ENCODE data around the gene SIRT3. TPM values are rescaled to one million over a fixed set of nuclear protein-coding genes. Genes with fewer than 3 reads are reported as not detected.

SIRT3 gene
- polyA plus RNA-seq, 1 donor (not counting 4 experiments of a cell fraction or from before 2014, with no cell fraction given): 12.6 TPM

DNA sequence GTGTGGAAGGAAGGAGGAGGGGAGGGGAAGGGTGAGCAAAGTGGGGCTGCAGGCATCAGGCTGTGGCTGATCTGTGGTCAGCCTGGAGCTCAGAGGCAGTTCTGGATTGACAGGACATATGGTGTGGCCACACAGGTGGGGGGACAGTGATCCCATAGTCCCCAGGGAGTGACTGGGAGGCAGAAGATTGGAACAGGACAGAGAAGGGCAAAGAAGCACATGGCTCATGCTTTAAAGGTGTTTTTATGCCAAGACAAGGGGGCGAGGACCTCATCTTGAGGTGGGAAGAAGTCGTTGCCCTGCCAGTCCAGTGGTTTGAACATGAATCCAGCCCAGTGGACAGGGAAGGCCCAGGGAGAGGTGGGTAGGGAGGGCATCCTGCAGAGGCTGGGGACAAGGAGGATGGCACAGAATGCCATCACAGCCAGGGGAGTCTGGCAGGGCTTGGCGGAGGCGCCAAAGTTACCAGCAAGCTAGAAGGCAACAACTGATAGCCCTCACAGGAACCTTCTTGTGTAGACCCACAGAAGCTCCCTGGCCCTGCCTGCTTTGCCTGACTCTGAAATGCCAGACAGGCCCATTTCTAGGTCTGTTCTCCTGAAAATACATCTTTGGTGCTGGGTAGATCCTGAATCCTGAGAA lies 32.1 kb downstream of the SIRT3 start:
- dilution Hi-C loops (cut with MboI; ENCODE audit: extremely low pct_ligation_motif_present, low sequenced_read_pairs): no loop called here
- H4K20me1 ChIP-seq (ENCODE audit: control insufficient read depth, extremely low read depth, insufficient read depth, low read length): peaks cover 8% of the 10 kb centered on the region
- H3K4me1 ChIP-seq (ENCODE audit: control insufficient read depth, extremely low read depth, insufficient read depth, low read length): peaks cover 8% of the 10 kb centered on the region
- peaks cover 27% of the 10 kb centered on the region in 2 experiments for H3K36me3 ChIP-seq (ENCODE audit: control insufficient read depth in 2 of 2, extremely low read depth in 1 of 2, insufficient read depth in 2 of 2, low read length in 2 of 2)
- no peak overlapping the region for H3K4me2 ChIP-seq (ENCODE audit: control insufficient read depth, extremely low read depth, insufficient read depth, low read depth, low read length)
- no peak overlapping the region for H3K27ac ChIP-seq (ENCODE audit: control insufficient read depth, insufficient read depth, low read length)
- TF ChIP-seq, protein P1, sequence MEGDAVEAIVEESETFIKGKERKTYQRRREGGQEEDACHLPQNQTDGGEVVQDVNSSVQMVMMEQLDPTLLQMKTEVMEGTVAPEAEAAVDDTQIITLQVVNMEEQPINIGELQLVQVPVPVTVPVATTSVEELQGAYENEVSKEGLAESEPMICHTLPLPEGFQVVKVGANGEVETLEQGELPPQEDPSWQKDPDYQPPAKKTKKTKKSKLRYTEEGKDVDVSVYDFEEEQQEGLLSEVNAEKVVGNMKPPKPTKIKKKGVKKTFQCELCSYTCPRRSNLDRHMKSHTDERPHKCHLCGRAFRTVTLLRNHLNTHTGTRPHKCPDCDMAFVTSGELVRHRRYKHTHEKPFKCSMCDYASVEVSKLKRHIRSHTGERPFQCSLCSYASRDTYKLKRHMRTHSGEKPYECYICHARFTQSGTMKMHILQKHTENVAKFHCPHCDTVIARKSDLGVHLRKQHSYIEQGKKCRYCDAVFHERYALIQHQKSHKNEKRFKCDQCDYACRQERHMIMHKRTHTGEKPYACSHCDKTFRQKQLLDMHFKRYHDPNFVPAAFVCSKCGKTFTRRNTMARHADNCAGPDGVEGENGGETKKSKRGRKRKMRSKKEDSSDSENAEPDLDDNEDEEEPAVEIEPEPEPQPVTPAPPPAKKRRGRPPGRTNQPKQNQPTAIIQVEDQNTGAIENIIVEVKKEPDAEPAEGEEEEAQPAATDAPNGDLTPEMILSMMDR (optimal IDR thresholded peaks at IDR 0.05 in 1 of 3, IDR thresholded peaks at IDR 0.05 in 1 of 3, conservative IDR thresholded peaks at IDR 0.05 in 1 of 3; ENCODE audit: extremely low read depth in 1 of 3, insufficient read depth in 2 of 3, low read length in 3 of 3): no peak
- TF ChIP-seq EZH2 (IDR thresholded peaks at IDR 0.05; ENCODE audit: low read length): no peak
- peaks cover 44% of the 10 kb centered on the region for H3K79me2 ChIP-seq (ENCODE audit: control insufficient read depth, insufficient read depth, low read length)
- no peak for FAIRE-seq
- no peaks in the 10 kb centered on the region for H3K27me3 ChIP-seq (ENCODE audit: control insufficient read depth, extremely low read depth, insufficient read depth, low read length)
- H3K9me3 ChIP-seq (ENCODE audit: control insufficient read depth, low read depth, low read length): no peaks in the 10 kb centered on the region
- H3K9ac ChIP-seq (ENCODE audit: control insufficient read depth, extremely low read depth, insufficient read depth, low read length): no peak overlapping the region
- H3K4me3 ChIP-seq (ENCODE audit: control insufficient read depth in 2 of 3, extremely low read depth in 1 of 3, insufficient read depth in 2 of 3, low read depth in 1 of 3, low read length in 3 of 3): no peak overlapping the region
- DNase-seq (ENCODE audit: low read depth, low spot score): no peak
- H2AFZ ChIP-seq (ENCODE audit: control insufficient read depth, low read length): no peak overlapping the region
- peaks cover 2% of the 10 kb centered on the region for H3K9me1 ChIP-seq (ENCODE audit: control insufficient read depth, extremely low read depth, insufficient read depth, low read length)

DNA sequence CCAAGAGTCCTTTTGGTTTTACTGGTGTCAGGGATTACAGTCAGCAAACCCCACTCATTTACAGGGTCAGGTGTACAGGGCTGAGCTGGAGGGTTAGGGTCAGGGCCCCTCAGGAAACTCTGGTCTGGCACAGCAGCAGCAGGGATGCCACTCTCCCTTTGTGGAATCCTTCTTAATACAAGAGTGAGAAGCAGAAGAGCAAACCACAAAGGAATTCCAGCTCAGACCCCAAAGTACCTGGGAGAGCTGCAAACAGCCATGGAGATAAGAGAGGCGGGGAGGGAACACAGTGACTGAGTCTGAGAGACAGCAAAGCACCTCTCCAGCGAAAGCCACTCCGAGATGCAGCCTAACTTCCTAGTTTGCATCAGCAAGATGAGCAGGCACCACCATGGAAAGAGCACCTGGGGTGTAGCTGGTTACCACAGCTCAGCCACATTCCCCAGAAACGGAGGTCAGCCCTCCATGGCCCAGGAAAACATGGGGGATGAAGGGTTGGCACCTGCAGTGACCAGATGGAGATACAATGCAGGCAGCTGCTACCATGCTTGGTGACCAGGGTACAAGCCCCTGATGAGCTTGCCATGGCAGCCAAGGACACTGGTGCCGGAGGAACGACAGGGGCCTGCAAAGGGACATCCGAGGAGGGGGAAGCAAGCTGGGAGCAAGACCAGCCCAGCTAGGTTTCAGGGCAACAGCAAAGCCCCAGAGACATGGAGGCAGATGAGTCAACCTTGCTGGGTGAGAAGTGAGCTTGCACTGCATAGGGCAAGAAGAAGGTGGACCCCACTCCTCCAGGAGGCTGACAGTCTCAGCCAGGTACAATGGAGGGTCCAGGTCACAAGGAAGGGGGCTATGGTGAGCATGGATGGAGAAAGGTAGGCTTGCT lies 32.8 kb downstream of the SIRT3 start:
- Histone ChIP-seq H2AFZ (ENCODE audit: control insufficient read depth, low read length) (no peak overlapping the region), H3K9ac (ENCODE audit: control insufficient read depth, extremely low read depth, insufficient read depth, low read length) (no peak overlapping the region), H3K4me1 (ENCODE audit: control insufficient read depth, extremely low read depth, insufficient read depth, low read length) (peaks cover 8% of the 10 kb centered on the region), H3K9me1 (ENCODE audit: control insufficient read depth, extremely low read depth, insufficient read depth, low read length) (peaks cover 2% of the 10 kb centered on the region), H3K27me3 (ENCODE audit: control insufficient read depth, extremely low read depth, insufficient read depth, low read length) (no peaks in the 10 kb centered on the region), H3K79me2 (ENCODE audit: control insufficient read depth, insufficient read depth, low read length) (peaks cover 41% of the 10 kb centered on the region), H4K20me1 (ENCODE audit: control insufficient read depth, extremely low read depth, insufficient read depth, low read length) (peaks cover 8% of the 10 kb centered on the region), H3K4me2 (ENCODE audit: control insufficient read depth, extremely low read depth, insufficient read depth, low read depth, low read length) (no peak overlapping the region), H3K9me3 (ENCODE audit: control insufficient read depth, low read depth, low read length) (no peaks in the 10 kb centered on the region), H3K36me3 (ENCODE audit: control insufficient read depth in 2 of 2, extremely low read depth in 1 of 2, insufficient read depth in 2 of 2, low read length in 2 of 2) (peaks cover 27% of the 10 kb centered on the region in 2 experiments), H3K27ac (ENCODE audit: control insufficient read depth, insufficient read depth, low read length) (no peak overlapping the region), H3K4me3 (ENCODE audit: control insufficient read depth in 2 of 3, extremely low read depth in 1 of 3, insufficient read depth in 2 of 3, low read depth in 1 of 3, low read length in 3 of 3) (no peak overlapping the region)
- dilution Hi-C loops (cut with MboI; ENCODE audit: extremely low pct_ligation_motif_present, low sequenced_read_pairs): no loop called here
- TF ChIP-seq, protein P1 (optimal IDR thresholded peaks at IDR 0.05 in 1 of 3, IDR thresholded peaks at IDR 0.05 in 1 of 3, conservative IDR thresholded peaks at IDR 0.05 in 1 of 3; ENCODE audit: extremely low read depth in 1 of 3, insufficient read depth in 2 of 3, low read length in 3 of 3): no peak
- TF ChIP-seq EZH2 (IDR thresholded peaks at IDR 0.05; ENCODE audit: low read length): no peak
- DNase-seq (ENCODE audit: low read depth, low spot score): no peak
- FAIRE-seq: no peak

Data from keratinocyte (primary cell).